ENCODE results near the gene MAN1A2.

DNA sequence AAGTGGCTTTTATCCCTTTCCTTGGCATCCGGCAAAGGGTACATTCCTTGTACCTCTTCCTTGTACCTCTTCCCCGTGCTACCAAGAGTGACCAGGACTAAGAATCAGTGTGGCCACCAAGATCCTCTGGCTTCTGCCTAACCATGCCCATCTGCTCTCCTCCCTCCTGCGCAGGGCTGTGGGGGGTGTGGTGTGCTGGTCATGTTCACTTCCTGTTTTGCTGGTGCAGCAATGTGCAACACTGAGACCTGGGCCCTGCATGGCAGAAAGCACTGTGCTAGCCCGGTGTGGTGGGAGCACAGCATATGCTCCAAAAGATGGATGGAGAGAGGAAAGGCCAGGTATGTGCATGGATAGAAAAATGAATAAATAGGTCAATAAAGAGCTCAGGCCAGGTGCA, 205.3 kb downstream of the MAN1A2 start:
- TF ChIP-seq, protein P1, sequence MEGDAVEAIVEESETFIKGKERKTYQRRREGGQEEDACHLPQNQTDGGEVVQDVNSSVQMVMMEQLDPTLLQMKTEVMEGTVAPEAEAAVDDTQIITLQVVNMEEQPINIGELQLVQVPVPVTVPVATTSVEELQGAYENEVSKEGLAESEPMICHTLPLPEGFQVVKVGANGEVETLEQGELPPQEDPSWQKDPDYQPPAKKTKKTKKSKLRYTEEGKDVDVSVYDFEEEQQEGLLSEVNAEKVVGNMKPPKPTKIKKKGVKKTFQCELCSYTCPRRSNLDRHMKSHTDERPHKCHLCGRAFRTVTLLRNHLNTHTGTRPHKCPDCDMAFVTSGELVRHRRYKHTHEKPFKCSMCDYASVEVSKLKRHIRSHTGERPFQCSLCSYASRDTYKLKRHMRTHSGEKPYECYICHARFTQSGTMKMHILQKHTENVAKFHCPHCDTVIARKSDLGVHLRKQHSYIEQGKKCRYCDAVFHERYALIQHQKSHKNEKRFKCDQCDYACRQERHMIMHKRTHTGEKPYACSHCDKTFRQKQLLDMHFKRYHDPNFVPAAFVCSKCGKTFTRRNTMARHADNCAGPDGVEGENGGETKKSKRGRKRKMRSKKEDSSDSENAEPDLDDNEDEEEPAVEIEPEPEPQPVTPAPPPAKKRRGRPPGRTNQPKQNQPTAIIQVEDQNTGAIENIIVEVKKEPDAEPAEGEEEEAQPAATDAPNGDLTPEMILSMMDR (IDR thresholded peaks at IDR 0.05): no peak
- no peak for TF ChIP-seq POLR2AphosphoS5 (IDR thresholded peaks at IDR 0.05; ENCODE audit: insufficient read depth in 1 of 2, low read depth in 1 of 2)
- TF ChIP-seq POLR2A (IDR thresholded peaks at IDR 0.05): no peak

Measured in vagina (tissue), 2 donors.